Urothelium cell line (cell line): Measurements from ENCODE around the gene C2CD2L.
"Not testable (repeated sequence)": the region's sequence is repeated elsewhere in the genome, so short reads cannot be mapped to it uniquely, and the experiment has no call there.

Experiments
- DNase-seq: peaks from one replicate; pipeline ENCODE4 v3.0.0; 2011; ENCODE audit warnings: low spot score, mixed read lengths
- FAIRE-seq: peaks from 2 replicates; lab custom pipeline; 2011; peaks lifted over from hg19 to GRCh38; lab: Jason Lieb, UNC

C2CD2L gene

DNA sequence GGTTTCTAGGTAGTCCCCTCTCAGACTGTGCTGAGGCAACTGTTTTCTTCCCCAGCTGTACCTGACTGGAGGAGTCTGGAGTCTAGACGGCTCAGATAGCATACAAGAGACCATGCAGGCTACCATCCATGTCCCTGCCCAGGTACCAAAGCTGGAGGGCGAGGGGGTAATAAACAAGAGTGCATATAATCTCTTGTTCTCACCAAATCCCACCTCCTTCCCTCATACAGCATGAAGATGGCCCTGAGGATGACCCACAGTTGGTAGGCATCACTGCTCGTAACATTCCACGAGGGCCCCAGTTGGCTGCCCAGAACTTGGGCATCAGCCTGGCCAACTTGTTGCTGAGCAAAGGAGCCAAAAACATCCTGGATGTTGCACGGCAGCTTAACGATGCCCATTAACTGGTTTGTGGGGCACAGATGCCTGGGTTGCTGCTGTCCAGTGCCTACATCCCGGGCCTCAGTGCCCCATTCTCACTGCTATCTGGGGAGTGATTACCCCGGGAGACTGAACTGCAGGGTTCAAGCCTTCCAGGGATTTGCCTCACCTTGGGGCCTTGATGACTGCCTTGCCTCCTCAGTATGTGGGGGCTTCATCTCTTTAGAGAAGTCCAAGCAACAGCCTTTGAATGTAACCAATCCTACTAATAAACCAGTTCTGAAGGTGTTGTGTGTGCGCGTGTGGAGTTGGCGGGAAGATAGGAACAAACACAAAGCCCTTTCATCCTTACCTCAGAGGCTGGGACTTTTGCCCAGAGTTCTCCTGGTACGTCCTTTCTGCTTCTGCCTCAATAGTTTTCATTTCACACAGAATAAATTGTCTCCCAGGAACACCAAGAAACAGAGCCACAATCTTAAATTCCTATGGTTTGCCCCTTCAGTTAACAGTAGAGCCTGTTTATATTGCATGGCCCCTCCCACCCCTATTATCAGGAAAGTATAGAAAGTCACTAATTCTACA is 14.0 kb upstream of the C2CD2L start:
- FAIRE-seq, result no peak

DNA sequence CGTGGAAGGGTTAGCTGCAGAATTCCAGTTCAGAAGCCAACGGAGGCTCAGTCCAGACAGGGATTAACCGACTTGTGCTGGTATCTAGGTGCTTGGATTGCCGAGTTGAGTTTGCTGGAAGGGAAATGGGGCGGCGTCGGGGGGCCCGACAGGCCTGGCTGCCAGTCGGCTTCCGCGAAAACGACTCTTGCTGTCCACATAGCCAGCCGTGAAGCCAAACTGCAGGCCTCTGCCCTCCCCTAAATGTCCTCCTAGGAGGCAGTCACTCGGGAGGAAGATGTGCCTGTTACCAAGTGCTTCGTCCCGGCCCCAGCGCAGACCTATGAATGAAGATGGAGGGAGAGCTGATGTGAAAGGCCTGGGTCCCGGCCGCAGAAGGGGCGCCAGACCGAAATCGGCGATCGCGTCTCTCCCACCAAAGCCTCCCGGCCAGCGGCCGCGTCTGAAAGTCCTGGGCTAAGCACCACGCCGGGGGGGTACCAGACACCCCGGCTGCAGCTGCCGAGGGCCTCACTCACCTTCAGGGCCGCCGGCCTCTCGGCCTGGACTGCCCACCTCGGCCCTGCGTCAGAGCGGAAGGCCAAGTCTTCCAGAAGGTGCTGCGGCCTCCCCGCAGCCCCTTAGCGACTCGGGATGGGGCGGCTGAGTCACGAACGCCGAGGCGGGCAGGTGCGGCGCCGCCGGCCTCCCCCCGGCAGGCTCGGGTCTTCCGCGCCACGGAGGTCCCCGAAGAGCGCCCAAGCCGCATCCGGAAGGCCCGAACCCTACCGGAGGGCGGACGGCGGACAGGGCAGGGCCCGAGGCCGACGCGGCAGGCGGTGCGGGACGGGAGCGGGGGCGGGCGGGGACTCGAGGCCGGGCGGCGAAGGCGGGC is 13.0 kb upstream of the C2CD2L start:
- no peak for FAIRE-seq
- DNase-seq, result no peak

More for the DNA sequence above, 14.0 kb upstream of the C2CD2L start:
- no peak for DNase-seq

- peak; percentile 50 for DNase-seq
- FAIRE-seq, result no peak
Observed at GRCh38 chr11:119094816-119095065, 12.4 kb upstream of the C2CD2L start.

- FAIRE-seq (no peak), DNase-seq (peak; percentile 96)
Observed at GRCh38 chr11:119095066-119095880, 11.9 kb upstream of the C2CD2L start.

GRCh38 chr11:119099711-119100110 is 7.4 kb upstream of the C2CD2L start:
- no peak for DNase-seq
- FAIRE-seq, result no peak

DNA sequence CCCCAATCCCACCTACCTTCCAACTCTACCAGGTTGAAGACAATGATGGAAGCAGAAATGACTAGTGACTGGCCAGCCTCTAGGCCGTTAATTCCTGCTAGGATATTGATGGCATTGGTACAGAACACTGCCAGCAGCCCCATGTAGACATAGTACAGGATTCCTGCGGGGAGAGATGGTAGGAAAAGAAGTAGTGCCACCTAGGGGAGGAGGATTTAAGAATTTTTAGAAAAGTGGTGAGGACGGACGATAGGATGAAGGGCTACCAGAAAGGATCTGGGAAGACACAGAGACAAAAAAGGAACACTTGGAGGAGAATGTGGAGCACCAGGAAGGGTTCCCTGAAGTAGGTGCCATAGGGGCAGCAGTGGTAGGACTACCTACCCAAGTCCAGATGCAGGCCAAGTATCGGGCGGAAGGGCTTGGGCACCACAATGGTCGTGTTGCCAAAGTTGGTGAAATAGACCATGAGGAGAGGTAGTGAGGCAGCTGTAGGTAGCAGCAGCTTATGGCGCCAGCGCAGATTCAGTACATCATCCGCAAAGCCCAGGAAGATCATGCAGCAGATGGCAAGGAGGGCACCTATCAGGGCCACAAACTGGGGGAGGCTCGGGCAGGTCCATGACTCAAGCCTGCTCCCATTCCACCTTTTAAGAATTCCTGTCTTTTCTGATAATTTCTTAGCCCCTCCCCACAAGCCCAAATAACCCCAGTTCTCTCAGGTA is 6.7 kb upstream of the C2CD2L start:
- no peak for DNase-seq

DNA sequence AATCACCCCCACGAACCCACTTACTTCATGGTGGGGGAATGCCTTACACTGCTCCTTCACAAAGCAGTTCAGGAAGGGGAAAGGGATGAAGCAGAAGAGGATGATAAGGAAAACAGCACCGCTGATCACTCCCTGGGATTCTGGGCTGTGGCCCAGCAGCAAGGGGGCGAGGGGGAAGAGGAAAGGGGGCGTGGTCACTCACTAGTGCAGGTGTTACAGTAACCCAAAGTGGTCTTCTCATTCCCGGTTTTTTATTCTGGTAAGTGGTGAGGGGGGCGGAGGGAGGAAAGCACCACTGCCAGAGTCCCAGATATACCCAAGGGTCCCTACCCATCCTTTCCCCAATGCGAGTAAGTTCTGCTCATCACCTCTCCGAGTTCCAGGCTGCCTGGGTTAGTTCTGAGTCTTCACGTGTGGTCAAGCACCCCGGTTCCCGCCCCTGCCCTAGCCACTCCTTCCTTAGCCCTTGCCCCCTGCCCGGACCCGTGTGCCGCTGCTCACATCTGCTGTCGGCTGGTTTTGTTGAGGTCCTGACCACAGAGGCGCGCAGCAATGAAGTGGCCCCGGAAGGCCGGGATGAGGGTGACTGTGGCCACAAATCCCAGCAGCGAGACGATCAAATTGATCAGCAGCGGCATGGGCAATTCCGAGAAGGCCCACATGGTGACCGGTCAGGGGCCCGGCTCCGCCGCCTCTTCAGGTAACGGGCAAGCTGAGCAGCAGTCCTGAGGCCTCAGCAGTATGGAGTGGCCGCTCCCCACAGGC is 6.0 kb upstream of the C2CD2L start:
- no peak for DNase-seq

More for the DNA sequence above, 6.7 kb upstream of the C2CD2L start:
- no peak for FAIRE-seq

GRCh38 chr11:119101759-119102423 is 5.3 kb upstream of the C2CD2L start, which contains the start of gene DPAGT1:
Gene DPAGT1 (minus strand): TSS chr11:119101853. CDS start chr11:119101655, 198 bp downstream.
- DNase-seq (peak; percentile 76), FAIRE-seq (no peak)

More for the DNA sequence above, 6.0 kb upstream of the C2CD2L start:
- FAIRE-seq, result no peak

- not testable (repeated sequence) for FAIRE-seq, DNase-seq
Observed at GRCh38 chr11:119103161-119103664, 3.9 kb upstream of the C2CD2L start.

DNA sequence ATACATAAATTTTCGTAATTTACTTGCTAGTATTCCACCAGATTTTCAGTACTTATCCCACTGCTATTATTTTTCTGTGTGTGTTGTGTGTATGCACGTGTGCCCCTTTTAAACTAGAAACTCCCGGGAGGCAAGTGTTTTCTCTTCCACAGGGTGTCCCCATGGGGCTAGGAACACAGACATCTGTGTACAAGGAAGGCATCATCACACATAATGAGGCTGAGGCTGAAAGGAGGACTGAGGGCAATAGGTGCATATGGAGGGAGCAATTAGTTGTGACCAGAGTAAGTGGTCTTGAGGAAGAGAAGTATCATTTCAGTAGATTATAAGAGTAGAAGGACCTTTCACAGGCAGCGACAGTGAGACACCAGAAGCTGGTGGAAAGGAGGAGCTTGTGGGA is 3.4 kb upstream of the C2CD2L start:
- DNase-seq, result no peak

GRCh38 chr11:119107538-119108145 is 498 bp downstream of the C2CD2L start:
- FAIRE-seq, result no peak
- no peak for DNase-seq

More for the DNA sequence above, 3.4 kb upstream of the C2CD2L start:
- FAIRE-seq, result no peak

- DNase-seq, result no peak
Observed at GRCh38 chr11:119108146-119108856, 1.2 kb downstream of the C2CD2L start.

GRCh38 chr11:119108857-119109221 is 1.7 kb downstream of the C2CD2L start:
- FAIRE-seq, result no peak
- DNase-seq, result no peak

More at GRCh38 chr11:119108146-119108856, 1.2 kb downstream of the C2CD2L start:
- FAIRE-seq, result no peak

GRCh38 chr11:119109843-119110242 is 2.7 kb downstream of the C2CD2L start:
- FAIRE-seq, result no peak
- DNase-seq, result no peak

GRCh38 chr11:119110439-119110838 is 3.3 kb downstream of the C2CD2L start:
- FAIRE-seq (no peak), DNase-seq (no peak)

DNA sequence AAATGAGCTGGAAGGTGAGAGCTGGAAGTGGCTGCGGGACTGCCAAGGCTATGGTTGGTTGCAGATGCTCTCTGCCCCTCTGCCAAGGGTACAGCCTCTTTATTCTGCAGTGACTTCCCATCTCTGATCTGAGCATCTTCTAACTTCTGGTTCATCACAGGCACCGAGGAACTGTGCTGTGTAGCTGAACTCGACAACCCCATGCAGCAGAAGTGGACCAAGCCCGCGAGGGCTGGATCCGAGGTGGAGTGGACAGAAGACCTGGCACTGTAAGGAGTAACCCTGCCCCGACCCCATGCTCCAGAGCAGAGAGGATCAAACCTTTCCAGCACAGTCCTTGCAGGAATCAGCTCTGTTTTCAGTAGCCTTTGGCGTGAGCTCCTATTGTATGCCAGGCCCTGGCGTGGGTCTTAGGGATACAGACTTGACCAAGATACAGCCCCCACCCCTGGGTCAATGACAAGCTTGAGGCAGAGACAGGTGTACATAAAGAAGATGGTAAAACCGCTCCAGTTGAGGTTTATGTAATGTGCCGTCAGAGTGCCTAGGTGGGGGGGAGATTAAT is 4.3 kb downstream of the C2CD2L start:
- no peak for FAIRE-seq
- no peak for DNase-seq

DNA sequence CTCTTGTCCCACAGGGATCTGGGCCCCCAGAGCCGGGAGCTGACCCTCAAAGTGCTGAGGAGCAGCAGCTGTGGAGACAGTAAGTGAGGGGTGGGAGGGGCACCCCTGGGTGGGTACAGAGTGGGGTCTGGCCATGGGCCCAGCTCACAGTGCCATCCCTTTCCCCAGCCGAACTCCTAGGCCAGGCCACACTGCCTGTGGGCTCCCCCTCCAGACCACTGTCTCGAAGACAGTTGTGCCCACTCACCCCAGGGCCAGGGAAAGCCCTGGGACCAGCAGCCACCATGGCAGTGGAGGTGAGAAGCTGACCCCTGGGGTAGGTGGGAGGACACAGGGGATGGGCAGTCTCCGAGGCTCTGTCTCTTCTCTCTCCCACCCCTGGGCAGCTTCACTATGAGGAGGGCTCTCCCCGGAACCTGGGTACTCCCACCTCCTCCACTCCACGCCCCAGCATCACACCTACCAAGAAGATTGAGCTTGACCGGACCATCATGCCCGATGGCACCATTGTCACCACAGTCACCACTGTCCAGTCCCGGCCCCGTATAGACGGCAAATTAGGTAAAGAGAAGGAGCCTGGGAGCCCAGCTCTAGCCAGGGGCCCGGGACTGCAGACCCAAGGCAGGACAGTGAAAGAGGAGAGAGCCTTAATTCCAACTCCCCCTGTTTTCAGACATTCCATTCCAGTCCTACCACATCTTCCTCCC is 5.3 kb downstream of the C2CD2L start:
- FAIRE-seq (no peak), DNase-seq (no peak)
